Esophagus squamous epithelium (tissue), 4 donors: ENCODE data around the gene EPB42.

Source experiments
- CTCF ChIP-seq, 6 experiments: fragments of 450-650 bp in 4 of 6; fragments of 200-600 bp in 2 of 6; sonication (generic) in 2 of 6; IDR thresholded peaks; one replicate each; pipeline ENCODE4 v1.5.1; 2016 to 2019; ENCODE audit warnings: antibody characterized with exemption in 6 of 6, mild to moderate bottlenecking in 4 of 6, moderate library complexity in 4 of 6
- POLR2A ChIP-seq, 4 donors: fragments of 450-650 bp; IDR thresholded peaks; one replicate each; pipeline ENCODE4 v1.6.1; 2017; ENCODE audit warnings: antibody characterized with exemption in 4 of 4, mild to moderate bottlenecking in 4 of 4, moderate library complexity in 3 of 4

GRCh38 chr15:43256341-43256740, 35.5 kb upstream of the EPB42 start:
- TF ChIP-seq CTCF (IDR thresholded peaks at IDR 0.05) (no peak), POLR2A (IDR thresholded peaks at IDR 0.05) (no peak)
